GM21367 (cell line): Measurements from ENCODE around the gene BCL3.

Source experiments
- ATAC-seq: cut with Tn5 transposase; IDR thresholded peaks from one replicate; pipeline ENCODE4 v1.9.1; 2021; ENCODE audit not compliant: unreplicated experiment

The BCL3 gene

DNA sequence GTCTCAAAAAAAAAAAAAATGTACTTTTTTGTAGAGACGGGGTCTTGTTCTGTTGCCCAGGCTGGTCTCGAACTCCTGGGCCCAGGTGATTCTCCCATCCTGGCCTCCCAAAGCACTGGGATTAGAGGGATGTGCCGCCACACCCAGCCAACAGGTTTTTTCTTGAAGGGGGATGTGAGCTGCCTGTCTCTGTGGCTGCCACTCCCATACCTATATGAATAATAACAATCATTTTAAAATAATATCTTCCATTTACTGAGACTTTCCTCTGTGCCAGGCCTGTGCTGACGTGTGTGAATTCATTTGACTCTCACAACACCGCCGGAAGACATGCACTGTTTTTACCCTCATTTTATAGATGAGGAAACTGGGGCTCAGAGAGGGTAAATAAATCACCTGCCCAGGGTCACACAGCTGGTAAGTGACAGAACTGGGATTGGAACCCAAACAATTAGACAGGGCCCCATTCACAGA lies 7.2 kb upstream of the BCL3 start:
- no peak for ATAC-seq

DNA sequence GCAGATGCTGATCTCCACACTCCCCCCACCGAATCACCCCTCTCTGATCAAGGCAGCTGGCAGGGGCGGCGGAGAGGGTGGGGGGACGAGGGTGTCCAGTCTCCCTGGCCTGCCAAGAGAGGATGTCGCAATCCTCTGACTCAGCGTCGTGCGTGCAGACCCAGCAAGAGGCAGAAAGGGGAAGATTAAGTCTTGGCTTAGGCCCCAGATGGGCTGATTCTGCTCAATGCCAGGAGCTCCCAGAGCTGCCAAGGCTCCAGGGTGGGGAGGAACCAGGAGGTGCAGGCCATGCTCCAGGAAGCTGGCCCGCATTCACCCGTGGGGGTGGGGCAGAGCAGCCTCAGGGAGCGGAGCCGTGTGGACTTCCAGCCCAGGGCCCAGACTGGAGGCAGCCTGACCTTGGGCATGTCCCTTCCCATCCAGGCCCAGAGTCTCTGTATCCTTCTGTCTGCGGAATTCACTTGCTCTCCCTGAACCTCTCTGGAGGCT lies 6.6 kb upstream of the BCL3 start:
- ATAC-seq, result no peak

DNA sequence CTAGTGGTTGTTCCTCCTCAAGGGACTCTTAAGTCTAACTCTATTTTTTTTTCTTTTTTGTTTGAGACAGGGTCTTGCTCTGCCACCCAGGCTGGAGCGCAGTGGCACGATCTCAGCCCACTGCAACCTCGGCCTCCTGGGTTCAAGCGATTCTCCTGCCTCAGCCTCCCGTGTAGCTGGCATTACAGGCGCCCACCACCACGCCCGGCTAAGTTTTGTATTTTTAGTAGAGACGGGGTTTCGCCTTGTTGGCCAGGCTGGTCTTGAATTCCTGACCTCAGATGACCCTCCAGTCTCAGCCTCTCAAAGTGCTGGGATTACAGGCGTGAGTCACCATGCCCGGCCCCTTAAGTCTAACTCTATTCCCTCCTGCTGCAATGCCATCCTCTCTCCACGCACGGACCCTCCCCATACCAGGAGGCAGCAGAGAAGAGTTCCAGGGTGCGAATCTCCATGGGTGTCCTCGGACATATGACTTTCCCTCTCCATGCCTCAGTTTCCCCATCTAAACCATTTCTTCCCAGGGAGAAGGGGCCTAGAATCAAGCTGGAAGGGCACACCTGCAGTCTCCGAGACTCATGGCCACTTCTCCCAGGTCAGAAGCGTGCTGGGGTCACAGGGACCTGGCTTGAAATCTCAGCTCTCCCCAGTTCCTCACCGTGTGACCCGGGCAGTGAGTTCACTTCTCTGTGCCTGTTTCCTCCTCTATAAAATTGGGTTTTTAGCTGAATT lies 6.0 kb upstream of the BCL3 start:
- no peak for ATAC-seq

DNA sequence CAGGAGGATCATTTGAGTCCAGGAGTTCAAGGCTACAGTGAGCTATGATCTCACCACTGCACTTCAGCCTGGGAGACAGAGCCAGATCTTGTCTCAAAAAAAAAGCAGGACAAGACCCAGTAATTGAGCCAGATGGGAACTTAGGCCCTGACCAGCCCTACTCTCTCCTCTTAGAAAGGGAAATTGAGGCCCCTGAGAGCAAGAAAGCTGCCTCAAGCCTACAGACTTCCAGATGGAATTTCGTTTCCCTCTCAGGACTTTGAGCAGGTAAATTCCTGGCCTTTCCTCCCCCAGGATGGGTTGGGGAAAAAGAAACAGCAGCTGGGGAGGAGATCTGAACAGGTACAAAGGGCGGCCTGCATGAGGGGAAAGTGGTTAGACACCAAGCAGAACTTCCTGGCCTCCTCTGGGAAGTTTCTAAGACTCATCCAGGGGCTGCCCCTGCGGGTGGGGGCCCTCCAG lies 3.6 kb upstream of the BCL3 start:
- ATAC-seq, result no peak

DNA sequence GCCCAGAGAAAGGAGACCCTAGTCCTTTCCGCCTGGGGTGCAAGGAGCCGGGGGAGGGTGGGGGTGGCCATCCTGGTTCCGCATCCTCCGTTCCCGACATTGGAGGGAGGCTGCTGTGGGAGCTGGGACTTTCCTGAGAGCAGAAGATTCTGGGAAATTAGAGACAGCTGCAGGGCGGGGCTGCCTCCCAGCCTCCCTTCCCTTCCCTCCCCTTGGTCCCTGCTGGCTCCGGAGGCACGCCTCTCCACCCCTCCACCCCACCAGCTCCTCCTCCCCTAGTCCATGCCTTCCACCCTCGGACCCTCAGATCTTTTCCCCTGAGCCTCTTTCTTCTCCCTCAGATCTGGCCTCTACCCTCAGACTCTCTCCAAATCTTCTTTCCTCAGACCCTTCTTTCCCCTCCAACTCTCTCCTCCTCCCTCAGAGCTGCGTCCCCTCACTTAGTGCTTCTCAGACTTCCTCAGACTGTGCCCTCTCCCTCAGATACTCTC lies 3.1 kb upstream of the BCL3 start:
- no peak for ATAC-seq

DNA sequence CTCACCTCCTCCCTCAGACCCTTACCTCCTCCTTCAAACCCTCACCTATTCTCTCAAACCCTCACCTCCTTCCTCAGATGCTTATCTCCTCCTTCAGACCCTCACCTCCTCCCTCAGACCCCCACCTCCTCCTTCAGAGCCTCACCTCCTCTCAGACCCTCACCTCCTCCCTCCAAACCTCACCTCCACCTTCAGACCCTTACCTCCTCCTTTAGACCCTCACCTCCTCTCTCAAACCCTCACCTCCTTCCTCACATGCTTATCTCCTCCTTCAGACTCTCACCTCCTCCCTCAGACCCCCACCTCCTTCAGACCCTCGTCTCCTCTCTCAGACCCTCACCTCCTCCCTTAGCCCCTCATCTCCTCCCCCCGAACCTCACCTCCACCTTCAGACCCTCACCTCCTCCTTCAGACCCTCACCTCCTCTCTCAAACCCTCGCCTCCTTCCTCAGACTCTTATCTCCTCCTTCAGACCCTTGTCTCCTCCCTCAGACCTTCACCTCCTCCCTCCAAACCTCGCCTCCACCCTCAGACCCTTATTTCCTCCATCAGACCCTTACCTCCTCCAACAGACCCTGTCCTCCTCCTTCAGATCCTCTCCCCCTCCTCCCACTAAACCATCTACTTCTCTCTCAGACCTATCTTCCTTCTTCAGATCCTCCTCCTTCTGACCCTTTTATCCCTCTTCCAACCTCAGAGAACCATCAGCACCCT lies 2.5 kb upstream of the BCL3 start:
- no peak for ATAC-seq

DNA sequence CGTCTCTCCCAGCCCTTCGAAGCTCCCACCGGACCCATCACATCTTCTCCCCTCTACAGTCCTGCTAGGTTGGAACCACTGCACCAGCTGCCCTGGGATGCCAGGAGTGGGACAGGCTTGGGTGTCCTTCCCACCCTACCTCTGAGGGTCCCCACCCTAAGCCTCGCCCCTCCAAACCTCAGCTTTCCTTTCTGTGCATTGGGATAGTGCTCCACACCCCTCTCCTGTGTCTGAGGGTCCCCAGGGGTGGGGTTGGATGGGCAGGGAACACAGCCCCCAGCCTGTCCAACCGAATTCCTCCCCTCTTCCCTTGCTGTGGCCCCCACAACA lies 1.9 kb upstream of the BCL3 start:
- no peak for ATAC-seq

DNA sequence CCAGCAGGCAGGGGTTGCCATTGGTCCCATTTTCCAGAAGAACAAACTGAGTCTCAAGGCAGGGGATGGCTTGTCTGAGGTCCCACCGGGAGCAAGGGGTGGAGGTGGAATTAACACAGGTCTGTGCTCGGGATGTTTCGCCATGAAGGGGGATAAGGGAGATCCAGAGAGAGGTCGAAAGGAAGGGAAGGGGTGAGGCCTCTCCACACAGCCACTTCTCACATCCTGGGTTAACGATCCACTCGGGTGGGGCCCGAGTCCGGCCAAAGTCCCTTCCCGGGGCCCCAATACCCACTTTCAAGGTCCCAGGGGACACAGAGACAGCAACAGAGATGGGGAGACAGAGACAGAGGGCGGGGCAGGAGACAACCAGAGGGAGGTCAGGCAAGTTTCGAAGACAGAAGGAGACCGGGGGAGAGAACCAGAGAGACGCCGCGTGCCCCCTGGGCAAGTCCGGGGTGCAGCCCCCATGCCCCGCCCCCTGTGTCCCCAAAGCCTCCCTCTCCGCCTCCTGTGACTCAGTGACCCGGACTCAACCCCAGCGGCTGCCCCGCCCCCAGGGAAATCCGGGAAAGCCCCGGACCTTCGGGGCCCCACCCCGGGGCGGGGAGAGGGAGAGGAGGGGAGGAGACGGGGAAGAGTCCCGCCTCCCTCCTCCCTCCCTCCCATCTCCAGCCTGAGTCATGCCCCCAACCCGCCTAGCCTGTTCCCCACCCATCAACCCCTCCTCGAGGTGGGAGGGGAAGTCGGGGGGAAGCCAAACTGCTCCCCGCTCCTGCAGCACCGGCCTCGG lies 1.4 kb upstream of the BCL3 start:
- peak; percentile 34 for ATAC-seq

DNA sequence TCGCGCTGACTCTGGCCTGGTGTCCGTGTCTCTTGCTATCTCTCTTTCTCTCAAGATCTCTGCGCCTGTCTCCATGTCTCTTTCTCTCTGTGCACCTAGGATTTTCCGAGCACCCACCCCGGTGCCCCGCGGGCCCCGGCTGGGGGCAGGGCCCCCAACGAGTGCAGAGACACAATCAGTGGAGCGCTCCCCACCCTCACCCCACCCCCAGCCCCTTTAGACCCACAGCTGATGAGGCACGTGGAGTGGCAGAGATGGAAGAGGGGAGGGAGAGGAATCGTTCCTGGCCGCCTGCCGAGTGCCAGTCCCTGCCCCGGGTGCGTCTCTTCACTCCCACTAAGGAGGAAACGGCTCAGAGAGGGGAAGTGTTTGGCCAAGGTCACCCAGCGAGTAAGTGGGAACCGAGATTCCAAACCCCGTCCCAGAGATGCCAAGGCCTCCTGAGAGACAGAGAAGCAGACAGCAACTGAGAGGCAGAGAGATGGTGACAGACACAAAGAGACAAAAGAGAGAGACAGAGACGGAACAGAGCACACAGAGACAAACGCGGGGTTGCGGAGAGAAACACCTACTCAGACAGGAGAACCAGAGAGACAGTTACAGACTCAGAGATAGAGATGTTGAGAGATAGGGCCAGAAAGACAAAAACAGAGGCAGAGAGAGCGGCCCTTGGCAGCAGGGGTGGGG lies 626 bp upstream of the BCL3 start:
- ATAC-seq, result no peak

DNA sequence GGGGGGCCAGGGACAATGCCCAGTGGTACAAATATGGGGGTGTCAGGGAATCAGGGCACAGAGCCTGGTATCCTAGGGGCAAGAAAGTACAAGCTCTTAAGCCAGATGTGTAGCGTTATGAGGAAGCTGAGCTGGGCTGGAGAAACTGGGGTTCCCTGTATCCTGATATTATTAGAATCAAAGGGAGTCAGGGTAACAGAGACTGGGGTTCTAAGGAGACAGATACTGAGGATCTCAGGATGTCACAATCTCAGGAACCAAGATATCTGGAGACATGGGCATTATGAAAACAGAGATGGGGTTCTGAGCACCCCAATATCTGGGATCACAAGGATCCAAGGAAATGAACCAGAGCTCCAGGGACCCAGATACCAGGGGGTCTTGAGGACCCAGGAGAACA lies 784 bp downstream of the BCL3 start:
- no peak for ATAC-seq

DNA sequence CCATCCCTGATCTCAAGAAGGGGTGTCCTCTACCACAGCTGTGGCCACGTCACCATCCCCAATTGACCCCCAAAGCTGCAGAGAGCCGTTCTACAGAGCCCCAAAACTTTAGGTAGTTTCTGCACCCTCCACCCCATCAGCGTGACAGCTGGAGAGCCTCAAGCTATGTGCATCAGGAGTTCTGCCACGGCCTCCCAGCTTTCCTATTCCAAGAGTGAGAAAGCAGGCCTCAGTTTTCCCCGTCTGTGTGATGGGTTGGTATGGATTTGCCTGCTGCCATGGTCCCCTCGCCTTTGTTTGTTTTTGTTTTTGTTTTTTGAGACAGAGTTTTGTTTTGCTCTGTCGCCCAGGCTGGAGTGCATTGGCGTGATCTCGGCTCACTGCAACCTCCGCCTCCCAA lies 1.5 kb downstream of the BCL3 start:
- no peak for ATAC-seq

DNA sequence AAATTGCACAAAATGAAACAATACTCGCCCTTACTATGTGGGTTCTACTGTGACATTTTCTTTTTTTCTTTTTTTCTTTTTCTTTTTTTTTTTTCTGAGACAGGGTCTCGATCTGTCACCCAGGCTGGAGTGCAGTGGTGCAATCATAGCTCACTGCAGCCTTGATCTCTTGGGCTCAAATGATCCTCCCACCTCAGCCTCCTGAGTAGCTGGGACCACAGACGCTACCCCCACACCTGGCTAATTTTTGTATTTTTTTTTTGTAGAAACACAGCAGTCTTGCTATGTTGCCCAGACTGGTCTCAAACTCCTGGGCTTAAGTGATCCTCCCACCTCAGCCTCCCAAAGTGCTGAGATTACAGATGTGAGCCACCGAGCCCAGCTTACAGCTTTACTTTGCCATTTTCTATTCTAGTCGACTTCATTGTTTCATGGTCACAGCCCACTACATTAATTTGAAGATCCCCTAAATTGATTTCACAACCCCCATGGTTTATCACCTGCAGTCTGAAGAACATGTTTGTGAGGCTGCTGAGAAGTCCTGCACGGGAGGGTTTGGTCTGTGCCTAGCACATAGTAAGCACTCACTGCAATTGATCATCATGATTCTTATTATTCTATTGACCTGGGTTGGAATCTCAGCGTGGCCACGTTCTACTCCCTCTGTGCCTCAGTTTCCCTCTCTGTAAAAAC lies 3.8 kb downstream of the BCL3 start:
- ATAC-seq, result no peak

DNA sequence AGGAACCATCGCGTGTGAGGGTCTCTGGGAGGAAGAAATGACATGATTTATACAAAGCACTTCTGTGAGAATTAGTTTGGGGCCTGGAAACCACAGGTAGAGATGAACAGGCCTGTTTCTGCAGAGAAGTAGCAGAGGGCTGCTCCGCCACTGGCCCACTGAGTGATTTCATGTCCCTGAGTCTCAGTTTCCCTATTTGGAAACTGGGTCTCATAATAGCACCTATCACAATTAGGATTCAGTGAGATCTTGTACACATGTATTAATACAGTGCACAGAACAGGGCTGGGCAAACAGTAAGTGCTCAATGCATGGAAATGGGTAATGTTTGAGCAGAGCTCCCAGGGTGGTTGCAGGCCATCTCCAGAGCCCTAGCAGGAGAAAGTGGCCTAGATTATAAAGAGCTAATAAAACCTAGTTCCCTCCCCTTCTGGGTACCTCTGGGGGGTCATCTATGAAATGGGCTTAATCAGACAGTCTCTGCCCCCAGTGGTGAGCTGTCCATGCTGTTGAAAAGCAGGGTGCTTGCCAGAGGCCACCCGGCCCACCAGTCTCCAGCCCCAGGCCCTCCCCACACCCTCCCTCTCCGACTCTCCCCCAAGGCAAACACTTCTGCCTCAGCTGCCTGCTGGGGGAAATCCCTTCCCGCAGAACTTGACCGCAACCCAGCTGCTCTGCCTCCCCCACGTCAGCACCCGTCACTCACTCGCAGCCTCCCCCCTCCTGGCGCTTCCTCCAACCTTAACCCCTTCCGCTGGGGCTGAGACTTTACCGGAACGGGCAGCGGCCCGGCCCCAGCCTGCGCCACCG lies 4.5 kb downstream of the BCL3 start:
- peak; percentile 42 for ATAC-seq

DNA sequence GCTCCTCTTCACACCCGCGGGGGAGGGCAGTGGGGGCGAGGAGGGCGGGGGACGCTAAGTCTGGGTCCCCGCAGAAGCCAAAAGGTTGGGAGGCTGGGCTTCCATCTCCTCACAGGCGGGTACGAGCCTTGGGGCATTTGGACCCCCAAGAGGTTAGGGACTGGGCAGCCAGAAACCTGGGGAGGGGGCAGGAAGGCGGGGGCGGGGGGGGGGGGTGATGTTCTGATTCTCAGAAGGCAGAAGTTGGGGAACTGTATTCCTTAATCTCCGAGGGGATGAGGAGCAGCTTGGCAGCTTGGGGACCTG lies 5.1 kb downstream of the BCL3 start:
- no peak for ATAC-seq

DNA sequence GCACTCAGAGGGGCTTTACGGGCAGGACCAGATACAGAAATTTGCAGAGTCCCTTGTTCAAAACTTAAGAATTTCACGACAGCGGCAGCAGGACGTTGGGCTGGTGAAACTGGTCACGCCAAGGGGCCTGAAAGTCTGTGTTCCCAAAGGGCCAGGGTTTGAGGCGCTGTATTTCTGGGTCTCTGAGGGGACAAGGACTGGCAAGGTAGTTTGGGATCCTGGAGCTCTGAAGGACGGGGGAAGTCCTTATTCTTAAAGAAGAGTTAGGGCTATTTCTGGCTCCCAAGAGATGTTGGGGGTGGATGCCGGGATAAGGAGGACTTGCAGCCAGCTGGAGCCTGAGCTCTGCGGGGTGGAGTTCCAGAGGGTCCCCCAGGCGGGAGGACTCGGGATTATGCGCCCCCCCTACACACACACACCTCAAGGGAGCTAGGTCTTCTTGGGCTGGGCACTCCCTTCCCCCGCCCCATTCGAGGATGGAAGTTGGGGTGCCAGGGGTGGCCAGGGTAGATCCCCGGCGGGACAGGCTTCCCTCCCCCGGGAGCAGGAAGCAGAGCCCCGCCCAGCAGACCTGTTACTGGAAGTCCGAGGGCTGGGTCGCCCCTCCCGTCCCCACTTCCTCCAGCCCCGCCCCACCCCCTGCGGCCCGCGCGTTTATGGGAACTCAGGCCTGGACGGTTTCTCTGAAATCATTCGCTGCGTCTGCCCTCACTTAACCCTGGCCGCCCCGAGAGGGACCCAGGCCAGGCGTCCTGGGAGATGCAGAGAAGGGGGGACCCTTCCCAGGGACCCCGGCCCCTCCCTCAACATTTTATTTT lies 5.6 kb downstream of the BCL3 start:
- ATAC-seq, result no peak

DNA sequence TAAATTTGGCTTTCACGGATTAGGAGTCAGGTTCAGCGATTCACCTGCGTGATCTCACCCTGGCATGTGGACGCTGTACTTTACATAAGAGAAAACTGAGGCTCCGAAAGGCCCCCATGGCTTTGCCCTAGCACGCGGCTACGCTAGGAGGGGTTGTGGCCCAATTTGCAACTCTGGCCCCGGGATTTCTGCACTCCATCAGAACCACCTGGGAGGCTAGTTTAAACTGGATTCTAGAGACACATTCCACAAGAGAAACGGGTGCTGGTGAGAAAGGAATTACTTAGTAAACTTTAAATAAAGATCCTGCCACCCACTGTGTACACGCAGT lies 6.2 kb downstream of the BCL3 start:
- no peak for ATAC-seq

DNA sequence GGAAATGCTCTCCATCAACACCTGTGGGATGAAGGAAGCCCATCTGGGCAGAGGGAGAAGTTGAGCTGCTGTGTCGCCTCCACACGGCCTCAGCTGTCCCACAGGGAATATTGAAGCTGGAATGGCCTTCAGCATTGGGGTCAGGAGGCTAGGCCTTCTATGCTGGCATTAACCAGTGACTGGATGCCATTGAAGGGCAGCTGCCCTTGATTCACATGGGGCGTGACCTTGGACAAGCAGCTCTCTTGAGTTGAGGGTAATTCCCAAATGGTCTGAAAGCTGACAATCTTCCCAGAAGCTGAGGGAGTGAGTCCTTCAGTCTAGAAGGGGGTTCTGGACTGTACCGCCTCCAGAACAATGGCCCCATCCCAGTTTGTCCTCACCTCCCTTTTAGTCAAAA lies 6.7 kb downstream of the BCL3 start:
- no peak for ATAC-seq

DNA sequence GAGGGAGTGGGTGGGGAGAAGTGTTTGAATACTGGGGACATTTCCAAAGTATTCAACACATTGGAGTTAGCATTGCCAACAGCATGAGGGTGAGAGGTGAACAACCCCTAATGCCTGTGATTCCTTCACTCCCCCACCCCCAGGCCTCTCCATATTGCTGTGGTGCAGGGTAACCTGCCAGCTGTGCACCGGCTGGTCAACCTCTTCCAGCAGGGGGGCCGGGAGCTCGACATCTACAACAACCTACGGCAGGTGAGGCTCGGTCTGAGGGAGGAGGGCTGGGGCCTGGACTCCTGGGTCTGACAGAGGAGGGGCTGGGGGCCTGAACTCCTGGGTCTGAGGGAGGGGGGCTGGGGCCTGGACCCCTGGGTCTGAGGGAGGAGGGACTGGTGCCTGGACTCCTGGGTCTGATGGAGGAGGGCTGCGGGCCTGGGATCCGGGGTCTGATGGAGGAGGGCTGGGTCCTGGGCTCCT lies 7.6 kb downstream of the BCL3 start:
- ATAC-seq, result no peak
